ENCODE measurements around the gene USP13. TPM values are rescaled to one million over a fixed set of nuclear protein-coding genes. Genes with fewer than 3 reads are reported as not detected.

Gene USP13
- total and polyA plus RNA-seq, 2 of the 13 experiments (the other 11 are each of a cell fraction or from before 2014, with no cell fraction given) = 15.9 to 36.7 TPM

GRCh38 chr3:179653096-179653797, 407 bp downstream of the USP13 start (continued):
- TF ChIP-seq HMGXB3 (CRISPR knock-in tag; IDR thresholded peaks at IDR 0.05; ENCODE audit: borderline replicate concordance) (0 out of 2 replicates have a peak, but pooled peaks have one; percentile 28), SOX6 (IDR thresholded peaks at IDR 0.05) (no peak), SOX6 (CRISPR knock-in tag; IDR thresholded peaks at IDR 0.05) (peak; percentile 40), ZFYVE20 (CRISPR knock-in tag; IDR thresholded peaks at IDR 0.05; ENCODE audit: borderline replicate concordance, low read depth) (0 out of 2 replicates have a peak, but pooled peaks have one; percentile 28), SALL2 (CRISPR knock-in tag; IDR thresholded peaks at IDR 0.05) (no peak), ZNF496 (CRISPR knock-in tag; IDR thresholded peaks at IDR 0.05; ENCODE audit: insufficient replicate concordance) (no peak), TEAD3 (CRISPR knock-in tag; optimal IDR thresholded peaks at IDR 0.05; ENCODE audit: borderline replicate concordance) (peak; percentile 31), RORA (CRISPR knock-in tag; IDR thresholded peaks at IDR 0.05) (no peak), LCORL (IDR thresholded peaks at IDR 0.05) (no peak), LCORL (CRISPR knock-in tag; IDR thresholded peaks at IDR 0.05) (peak; percentile 73; the same call in 1 of the 2 replicates), ZNF724P (CRISPR knock-in tag; IDR thresholded peaks at IDR 0.05; ENCODE audit: borderline replicate concordance) (peak; percentile 62; the same call in 1 of the 2 replicates), TAF1 (CRISPR knock-in tag; IDR thresholded peaks at IDR 0.05) (peak; percentile 72), CHCHD3 (CRISPR knock-in tag; IDR thresholded peaks at IDR 0.05) (peak; percentile 65; the same call in 1 of the 2 replicates), TOPORS (CRISPR knock-in tag; IDR thresholded peaks at IDR 0.05) (peak; percentile 74; the same call in 1 of the 2 replicates), MED1 (CRISPR knock-in tag; IDR thresholded peaks at IDR 0.05) (peak; percentile 29; the same call in 1 of the 2 replicates), ZNF709 (CRISPR knock-in tag; IDR thresholded peaks at IDR 0.05) (peak; percentile 70), BCL6 (CRISPR knock-in tag; IDR thresholded peaks at IDR 0.05) (no peak), MAF1 (CRISPR knock-in tag; IDR thresholded peaks at IDR 0.05; ENCODE audit: borderline replicate concordance) (0 out of 2 replicates have a peak, but pooled peaks have one; percentile 30)
- TF ChIP-seq, protein P1, sequence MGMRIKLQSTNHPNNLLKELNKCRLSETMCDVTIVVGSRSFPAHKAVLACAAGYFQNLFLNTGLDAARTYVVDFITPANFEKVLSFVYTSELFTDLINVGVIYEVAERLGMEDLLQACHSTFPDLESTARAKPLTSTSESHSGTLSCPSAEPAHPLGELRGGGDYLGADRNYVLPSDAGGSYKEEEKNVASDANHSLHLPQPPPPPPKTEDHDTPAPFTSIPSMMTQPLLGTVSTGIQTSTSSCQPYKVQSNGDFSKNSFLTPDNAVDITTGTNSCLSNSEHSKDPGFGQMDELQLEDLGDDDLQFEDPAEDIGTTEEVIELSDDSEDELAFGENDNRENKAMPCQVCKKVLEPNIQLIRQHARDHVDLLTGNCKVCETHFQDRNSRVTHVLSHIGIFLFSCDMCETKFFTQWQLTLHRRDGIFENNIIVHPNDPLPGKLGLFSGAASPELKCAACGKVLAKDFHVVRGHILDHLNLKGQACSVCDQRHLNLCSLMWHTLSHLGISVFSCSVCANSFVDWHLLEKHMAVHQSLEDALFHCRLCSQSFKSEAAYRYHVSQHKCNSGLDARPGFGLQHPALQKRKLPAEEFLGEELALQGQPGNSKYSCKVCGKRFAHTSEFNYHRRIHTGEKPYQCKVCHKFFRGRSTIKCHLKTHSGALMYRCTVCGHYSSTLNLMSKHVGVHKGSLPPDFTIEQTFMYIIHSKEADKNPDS (CRISPR knock-in tag; IDR thresholded peaks at IDR 0.05) = 0 out of 2 replicates have a peak, but pooled peaks have one; percentile 38
- TF ChIP-seq, protein P2, sequence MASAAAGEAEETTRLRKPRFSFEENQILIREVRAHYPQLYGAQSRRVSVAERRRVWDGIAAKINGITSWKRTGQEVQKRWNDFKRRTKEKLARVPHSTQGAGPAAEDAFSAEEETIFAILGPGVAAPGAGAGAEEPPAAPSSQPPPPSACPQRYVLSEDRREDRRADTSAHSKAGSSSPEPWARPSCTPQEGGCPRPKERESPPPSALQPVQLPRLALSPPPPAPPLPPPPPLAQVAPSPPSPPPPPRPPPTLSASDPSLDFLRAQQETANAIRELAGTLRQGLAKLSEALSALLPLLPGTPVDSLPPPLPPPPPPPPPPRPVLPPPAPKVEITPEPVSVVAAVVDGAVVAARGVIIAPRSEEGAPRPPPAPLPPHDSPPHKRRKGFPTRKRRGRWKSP (CRISPR knock-in tag; IDR thresholded peaks at IDR 0.05) = peak; percentile 37
- TF ChIP-seq, protein P3, sequence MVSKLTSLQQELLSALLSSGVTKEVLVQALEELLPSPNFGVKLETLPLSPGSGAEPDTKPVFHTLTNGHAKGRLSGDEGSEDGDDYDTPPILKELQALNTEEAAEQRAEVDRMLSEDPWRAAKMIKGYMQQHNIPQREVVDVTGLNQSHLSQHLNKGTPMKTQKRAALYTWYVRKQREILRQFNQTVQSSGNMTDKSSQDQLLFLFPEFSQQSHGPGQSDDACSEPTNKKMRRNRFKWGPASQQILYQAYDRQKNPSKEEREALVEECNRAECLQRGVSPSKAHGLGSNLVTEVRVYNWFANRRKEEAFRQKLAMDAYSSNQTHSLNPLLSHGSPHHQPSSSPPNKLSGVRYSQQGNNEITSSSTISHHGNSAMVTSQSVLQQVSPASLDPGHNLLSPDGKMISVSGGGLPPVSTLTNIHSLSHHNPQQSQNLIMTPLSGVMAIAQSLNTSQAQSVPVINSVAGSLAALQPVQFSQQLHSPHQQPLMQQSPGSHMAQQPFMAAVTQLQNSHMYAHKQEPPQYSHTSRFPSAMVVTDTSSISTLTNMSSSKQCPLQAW (CRISPR knock-in tag; IDR thresholded peaks at IDR 0.05) = peak; percentile 33; the same call in 1 of the 2 replicates

Data from HepG2 (cell line).